HG03045 (cell line): ENCODE results near the gene EAF1.
"Not testable (repeated sequence)": the region's sequence is repeated elsewhere in the genome, so short reads cannot be mapped to it uniquely, and the experiment has no call there.

Experiments
- ATAC-seq: cut with Tn5 transposase; IDR thresholded peaks from one replicate; pipeline ENCODE4 v1.9.1; 2021; ENCODE audit warnings: mild to moderate bottlenecking, moderate library complexity; ENCODE audit not compliant: unreplicated experiment

Gene EAF1

GRCh38 chr3:15427182-15427880, at the start of gene EAF1, which contains the start of gene METTL6:
Gene EAF1 (plus strand): TSS chr3:15427598. CDS start chr3:15427780, 182 bp downstream.
Gene METTL6 (minus strand): TSS chr3:15427544. CDS start chr3:15426511, 1,033 bp downstream.
- ATAC-seq = peak; percentile 83

GRCh38 chr3:15377961-15378791, 49.2 kb upstream of the EAF1 start:
- peak; percentile 82 for ATAC-seq

GRCh38 chr3:15380980-15381890, 46.2 kb upstream of the EAF1 start:
- no peak for ATAC-seq

- ATAC-seq = no peak
Measured at GRCh38 chr3:15382405-15382923, 44.9 kb upstream of the EAF1 start.

- peak; percentile 77 for ATAC-seq
Measured at GRCh38 chr3:15384510-15385237, 42.7 kb upstream of the EAF1 start.

GRCh38 chr3:15385238-15385695, 42.1 kb upstream of the EAF1 start:
- ATAC-seq = not testable (repeated sequence)

- ATAC-seq = no peak
Measured at GRCh38 chr3:15385901-15386653, 41.3 kb upstream of the EAF1 start.

GRCh38 chr3:15386654-15386955, 40.8 kb upstream of the EAF1 start:
- ATAC-seq = not testable (repeated sequence)

GRCh38 chr3:15387171-15387581, 40.2 kb upstream of the EAF1 start:
- no peak for ATAC-seq

- ATAC-seq = no peak
Measured at GRCh38 chr3:15387735-15388134, 39.7 kb upstream of the EAF1 start.

GRCh38 chr3:15388335-15388734, 39.1 kb upstream of the EAF1 start:
- not testable (repeated sequence) for ATAC-seq

- ATAC-seq = no peak
Measured at GRCh38 chr3:15390460-15390859, 36.9 kb upstream of the EAF1 start.

- no peak for ATAC-seq
Measured at GRCh38 chr3:15391007-15391406, 36.4 kb upstream of the EAF1 start.

- not testable (repeated sequence) for ATAC-seq
Measured at GRCh38 chr3:15393252-15393651, 34.1 kb upstream of the EAF1 start.

- not testable (repeated sequence) for ATAC-seq
Measured at GRCh38 chr3:15398731-15399133, 28.7 kb upstream of the EAF1 start.

GRCh38 chr3:15399970-15400369, 27.4 kb upstream of the EAF1 start:
- ATAC-seq = no peak

- ATAC-seq = no peak
Measured at GRCh38 chr3:15401936-15402335, 25.5 kb upstream of the EAF1 start.

GRCh38 chr3:15403495-15403894, 23.9 kb upstream of the EAF1 start:
- no peak for ATAC-seq

GRCh38 chr3:15403965-15404364, 23.4 kb upstream of the EAF1 start:
- ATAC-seq = no peak
